ENCODE results near the gene MAN1A1. TPM values are rescaled to one million over a fixed set of nuclear protein-coding genes. Genes with fewer than 3 reads are reported as not detected.

MAN1A1 gene
- total RNA-seq, 1 donor = 104 TPM

DNA sequence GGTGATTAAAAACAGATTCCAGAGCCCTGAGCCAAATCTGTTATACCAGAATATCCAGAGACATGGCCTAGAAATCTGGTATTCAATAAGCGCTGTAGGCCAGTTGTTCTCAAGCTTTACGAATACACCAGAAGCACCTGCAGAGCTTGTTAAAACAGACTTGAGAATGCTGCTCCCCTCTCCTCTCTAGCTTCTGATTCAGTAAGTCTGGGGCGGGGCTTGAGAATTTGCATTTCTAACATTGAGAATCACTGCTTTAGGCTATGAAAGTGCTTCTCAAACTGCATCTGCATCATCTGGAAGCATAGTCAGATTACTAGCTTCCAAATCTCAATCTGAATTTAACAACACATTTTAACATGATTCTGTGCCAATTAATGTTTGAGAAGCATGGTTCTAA lies 20.5 kb upstream of the MAN1A1 start:
- no peak overlapping the region for H3K4me3 ChIP-seq (ENCODE audit: low read depth, low read length)
- no peak for DNase-seq (ENCODE audit: low read depth)
- TF ChIP-seq, protein P1, sequence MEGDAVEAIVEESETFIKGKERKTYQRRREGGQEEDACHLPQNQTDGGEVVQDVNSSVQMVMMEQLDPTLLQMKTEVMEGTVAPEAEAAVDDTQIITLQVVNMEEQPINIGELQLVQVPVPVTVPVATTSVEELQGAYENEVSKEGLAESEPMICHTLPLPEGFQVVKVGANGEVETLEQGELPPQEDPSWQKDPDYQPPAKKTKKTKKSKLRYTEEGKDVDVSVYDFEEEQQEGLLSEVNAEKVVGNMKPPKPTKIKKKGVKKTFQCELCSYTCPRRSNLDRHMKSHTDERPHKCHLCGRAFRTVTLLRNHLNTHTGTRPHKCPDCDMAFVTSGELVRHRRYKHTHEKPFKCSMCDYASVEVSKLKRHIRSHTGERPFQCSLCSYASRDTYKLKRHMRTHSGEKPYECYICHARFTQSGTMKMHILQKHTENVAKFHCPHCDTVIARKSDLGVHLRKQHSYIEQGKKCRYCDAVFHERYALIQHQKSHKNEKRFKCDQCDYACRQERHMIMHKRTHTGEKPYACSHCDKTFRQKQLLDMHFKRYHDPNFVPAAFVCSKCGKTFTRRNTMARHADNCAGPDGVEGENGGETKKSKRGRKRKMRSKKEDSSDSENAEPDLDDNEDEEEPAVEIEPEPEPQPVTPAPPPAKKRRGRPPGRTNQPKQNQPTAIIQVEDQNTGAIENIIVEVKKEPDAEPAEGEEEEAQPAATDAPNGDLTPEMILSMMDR (IDR thresholded peaks at IDR 0.05; ENCODE audit: insufficient read depth, low read depth, low read length) = no peak

DNA sequence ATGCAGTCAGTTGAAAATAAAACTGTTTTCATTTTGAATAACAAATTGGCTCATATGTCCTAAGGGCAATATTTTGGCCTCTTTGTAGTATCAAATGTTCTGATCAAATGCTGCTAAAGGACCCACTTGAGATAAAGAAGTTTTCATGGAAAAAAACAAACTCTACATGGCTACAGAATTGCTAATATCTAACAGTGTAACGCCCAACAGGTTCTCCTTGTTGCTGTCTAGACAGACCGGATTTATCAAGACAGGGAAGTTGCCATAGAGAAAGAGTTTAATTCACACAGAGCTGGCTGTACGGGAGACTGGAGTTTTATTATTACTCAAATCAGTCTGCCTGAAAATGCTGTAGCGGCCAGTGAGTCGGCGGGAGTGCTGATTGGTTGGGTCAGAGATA lies 19.4 kb upstream of the MAN1A1 start:
- H3K4me3 ChIP-seq (ENCODE audit: low read depth, low read length) = no peak overlapping the region
- TF ChIP-seq, protein P1 (IDR thresholded peaks at IDR 0.05; ENCODE audit: insufficient read depth, low read depth, low read length) = no peak
- DNase-seq (ENCODE audit: low read depth) = no peak

DNA sequence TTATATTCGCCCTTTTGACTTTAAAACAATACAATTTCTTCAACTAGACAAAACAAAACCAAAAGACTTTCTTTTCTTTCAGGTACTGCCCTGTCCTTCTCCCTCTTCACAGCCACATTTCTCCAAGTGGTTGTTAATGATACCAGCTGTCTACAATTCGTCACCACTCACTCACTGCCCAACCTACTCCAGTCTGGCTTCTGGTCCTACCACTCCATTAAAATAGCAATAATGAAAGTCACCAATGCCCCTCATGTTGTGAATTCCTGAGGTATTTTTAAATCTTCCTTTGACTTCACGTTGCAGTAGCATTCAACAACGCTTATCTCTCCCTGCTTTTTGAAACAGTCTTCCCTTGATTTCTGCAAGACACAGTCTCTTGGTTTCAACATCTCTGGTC lies 11.6 kb upstream of the MAN1A1 start:
- TF ChIP-seq, protein P1 (IDR thresholded peaks at IDR 0.05; ENCODE audit: insufficient read depth, low read depth, low read length) = no peak
- no peak for DNase-seq (ENCODE audit: low read depth)
- no peak overlapping the region for H3K4me3 ChIP-seq (ENCODE audit: low read depth, low read length)

DNA sequence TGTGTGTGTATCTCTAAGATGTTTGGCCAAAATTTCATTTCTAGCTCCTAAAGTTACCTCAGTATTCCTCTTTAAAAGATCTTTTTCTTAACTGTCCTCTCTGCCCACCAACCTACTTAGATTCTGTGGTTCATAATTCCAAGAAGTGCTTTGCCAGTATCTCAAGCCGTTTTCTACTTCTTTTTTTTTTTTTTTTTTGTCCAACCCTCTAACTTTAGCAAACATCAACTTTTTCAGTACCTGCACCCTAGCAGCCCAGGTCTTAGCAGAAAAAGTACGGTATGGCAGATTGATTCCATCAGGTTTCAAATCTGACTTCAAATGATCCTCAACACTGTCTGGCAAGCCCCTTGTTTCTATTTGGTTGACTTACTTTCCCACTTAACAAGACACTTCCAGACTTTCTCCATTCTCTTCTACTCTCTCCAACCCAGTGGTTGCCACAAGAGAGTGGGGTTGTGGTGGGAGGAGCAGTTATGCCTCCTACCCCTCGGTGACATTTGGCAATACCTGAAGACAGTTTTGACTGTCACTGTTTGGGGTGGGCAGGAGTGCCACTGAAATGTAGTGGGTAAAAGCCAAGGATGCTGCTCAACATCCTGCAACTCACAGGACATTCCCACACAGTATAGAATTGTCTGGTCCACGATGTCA lies 10.8 kb upstream of the MAN1A1 start:
- TF ChIP-seq, protein P1 (IDR thresholded peaks at IDR 0.05; ENCODE audit: insufficient read depth, low read depth, low read length) = no peak
- DNase-seq (ENCODE audit: low read depth) = no peak
- H3K4me3 ChIP-seq (ENCODE audit: low read depth, low read length) = no peak overlapping the region

DNA sequence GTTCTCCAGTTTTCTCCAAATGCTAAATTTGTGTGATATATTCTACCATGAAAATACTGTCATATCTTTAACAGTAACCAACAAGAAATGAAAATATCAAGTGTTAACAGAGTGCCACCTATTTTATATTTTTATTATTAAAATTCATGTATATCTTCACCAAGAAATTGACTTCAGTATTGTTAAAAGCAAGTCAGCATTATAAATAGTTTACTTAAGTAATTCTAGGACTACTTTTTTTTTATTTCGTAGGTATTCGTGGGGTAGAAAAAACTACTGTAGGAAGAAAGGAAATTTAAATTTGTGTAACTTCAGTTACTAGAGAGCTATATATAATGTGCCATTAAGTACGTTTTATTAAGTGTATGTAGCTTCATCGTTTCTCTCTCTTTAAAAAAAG lies 6.3 kb upstream of the MAN1A1 start:
- TF ChIP-seq, protein P1 (IDR thresholded peaks at IDR 0.05; ENCODE audit: insufficient read depth, low read depth, low read length) = no peak
- DNase-seq (ENCODE audit: low read depth) = no peak

DNA sequence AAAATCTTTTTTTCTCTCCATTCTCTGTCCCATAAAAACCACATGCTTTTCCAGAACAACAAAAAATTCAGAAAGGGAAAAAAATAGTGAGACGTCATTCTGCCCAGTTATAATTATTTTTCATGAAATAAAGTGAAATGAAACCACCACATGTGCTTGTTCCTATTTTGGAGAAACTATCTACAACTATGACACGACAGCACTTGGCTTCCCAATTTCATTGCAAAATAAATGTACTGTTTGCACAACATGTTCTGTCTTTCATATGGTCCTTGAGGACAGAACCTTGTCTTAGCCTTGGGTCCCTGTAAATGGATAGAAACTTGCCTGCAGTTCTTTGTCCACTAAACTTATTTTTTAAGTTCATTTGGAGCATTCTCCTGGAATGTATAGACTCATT lies 5.6 kb upstream of the MAN1A1 start:
- no peak overlapping the region for H3K4me3 ChIP-seq (ENCODE audit: low read depth, low read length)
- peak; percentile 40 for DNase-seq (ENCODE audit: low read depth)
- TF ChIP-seq, protein P1 (IDR thresholded peaks at IDR 0.05; ENCODE audit: insufficient read depth, low read depth, low read length) = no peak

More for the DNA sequence above, 6.3 kb upstream of the MAN1A1 start:
- no peak overlapping the region for H3K4me3 ChIP-seq (ENCODE audit: low read depth, low read length)

DNA sequence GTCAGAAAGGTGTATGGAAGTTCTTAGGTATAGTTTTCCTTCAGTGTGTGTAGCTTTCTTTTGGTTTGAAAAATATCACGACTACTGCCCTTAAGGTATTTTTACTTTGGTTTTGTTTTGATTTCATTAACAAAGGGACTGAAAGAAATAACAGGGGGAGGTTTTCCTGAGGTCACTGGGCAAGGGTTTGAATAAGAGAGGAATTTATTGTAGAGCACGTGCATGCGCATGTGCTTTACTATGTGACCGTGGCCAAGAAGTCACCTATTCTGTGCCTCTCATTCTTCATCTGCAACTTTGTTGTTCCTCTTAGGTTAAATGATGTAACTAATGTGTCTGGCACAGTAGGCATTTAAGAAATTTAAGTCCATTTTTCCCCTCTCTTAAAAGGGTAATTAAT lies 4.1 kb upstream of the MAN1A1 start:
- H3K4me3 ChIP-seq (ENCODE audit: low read depth, low read length) = no peak overlapping the region
- TF ChIP-seq, protein P1 (IDR thresholded peaks at IDR 0.05; ENCODE audit: insufficient read depth, low read depth, low read length) = no peak
- no peak for DNase-seq (ENCODE audit: low read depth)
